PC-3 (cell line): Measurements from ENCODE around the gene ALG3.

Experiments
- EZH2 ChIP-seq: fragments of 300-600 bp; sonication (generic); IDR thresholded peaks from one replicate; pipeline ENCODE4 v1.6.1; 2017; ENCODE audit warnings: antibody characterized with exemption, mild to moderate bottlenecking, low read length; ENCODE audit not compliant: unreplicated experiment
- EZH2phosphoT487 ChIP-seq: fragments of 300-600 bp; sonication (generic); IDR thresholded peaks from 2 replicates; pipeline ENCODE4 v1.6.1; 2018; ENCODE audit warnings: mild to moderate bottlenecking, antibody characterized with exemption, low read length, borderline replicate concordance
- TF ChIP-seq, protein P1 (sequence below): fragments of 300-600 bp; sonication (generic); conservative IDR thresholded peaks from 2 replicates; pipeline ENCODE4 v1.5.1; 2017; ENCODE audit warnings: antibody characterized with exemption, low read depth, mild to moderate bottlenecking, low read length

- TF ChIP-seq, protein P1, sequence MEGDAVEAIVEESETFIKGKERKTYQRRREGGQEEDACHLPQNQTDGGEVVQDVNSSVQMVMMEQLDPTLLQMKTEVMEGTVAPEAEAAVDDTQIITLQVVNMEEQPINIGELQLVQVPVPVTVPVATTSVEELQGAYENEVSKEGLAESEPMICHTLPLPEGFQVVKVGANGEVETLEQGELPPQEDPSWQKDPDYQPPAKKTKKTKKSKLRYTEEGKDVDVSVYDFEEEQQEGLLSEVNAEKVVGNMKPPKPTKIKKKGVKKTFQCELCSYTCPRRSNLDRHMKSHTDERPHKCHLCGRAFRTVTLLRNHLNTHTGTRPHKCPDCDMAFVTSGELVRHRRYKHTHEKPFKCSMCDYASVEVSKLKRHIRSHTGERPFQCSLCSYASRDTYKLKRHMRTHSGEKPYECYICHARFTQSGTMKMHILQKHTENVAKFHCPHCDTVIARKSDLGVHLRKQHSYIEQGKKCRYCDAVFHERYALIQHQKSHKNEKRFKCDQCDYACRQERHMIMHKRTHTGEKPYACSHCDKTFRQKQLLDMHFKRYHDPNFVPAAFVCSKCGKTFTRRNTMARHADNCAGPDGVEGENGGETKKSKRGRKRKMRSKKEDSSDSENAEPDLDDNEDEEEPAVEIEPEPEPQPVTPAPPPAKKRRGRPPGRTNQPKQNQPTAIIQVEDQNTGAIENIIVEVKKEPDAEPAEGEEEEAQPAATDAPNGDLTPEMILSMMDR = no peak
- no peak for TF ChIP-seq EZH2
- no peak for TF ChIP-seq EZH2phosphoT487
Observed at GRCh38 chr3:184259878-184260723, 11.3 kb upstream of the ALG3 start.
